Gastrocnemius medialis (tissue), 4 donors: ENCODE results near the gene GALNT2. TPM values are rescaled to one million over a fixed set of nuclear protein-coding genes. Genes with fewer than 3 reads are reported as not detected.

Experiments
- ATAC-seq, 2 donors: fragments of 150-250 bp; one replicate each; pipeline ENCODE4 v1.9.1; 2016
- DNase-seq, 2 donors: peaks; one replicate each; pipeline ENCODE4 v3.0.0-alpha.2; 2019
- H3K27ac ChIP-seq, 4 donors: fragments of 200-600 bp; sonication (generic); 1 replicate in 1 of 4; 2 replicates in 3 of 4; pipeline ENCODE4 v1.5.1; 2016 to 2018; ENCODE audit warnings: mild to moderate bottlenecking in 2 of 4, moderate library complexity in 1 of 4
- H3K27me3 ChIP-seq, 3 donors: fragments of 200-600 bp; sonication (generic) in 2 of 3; 1 replicate in 1 of 3; 2 replicates in 2 of 3; pipeline versions ENCODE4 v1.5.1 to v1.6.0; 2016 to 2019; ENCODE audit warnings: mild to moderate bottlenecking in 1 of 3, moderate library complexity in 1 of 3
- H3K36me3 ChIP-seq, 2 donors: fragments of 200-600 bp; sonication (generic) in 1 of 2; one replicate each; pipeline ENCODE4 v1.5.1; 2017 to 2018
- H3K4me1 ChIP-seq, 2 donors: fragments of 200-600 bp; sonication (generic) in 1 of 2; one replicate each; pipeline ENCODE4 v1.5.1; 2016 to 2017; ENCODE audit warnings: mild to moderate bottlenecking in 2 of 2
- H3K4me3 ChIP-seq, 4 donors: fragments of 200-600 bp; sonication (generic) in 3 of 4; 1 replicate in 1 of 4; 2 replicates in 3 of 4; pipeline ENCODE4 v1.5.1; 2016 to 2019; ENCODE audit warnings: mild to moderate bottlenecking in 2 of 4
- H3K9me3 ChIP-seq, 3 donors: fragments of 200-600 bp; sonication (generic) in 2 of 3; 1 replicate in 1 of 3; 2 replicates in 2 of 3; pipeline ENCODE4 v1.5.1; 2016 to 2019
- CTCF ChIP-seq, 5 experiments: fragments of 450-650 bp in 3 of 5; fragments of 200-600 bp in 2 of 5; sonication (generic) in 2 of 5; IDR thresholded peaks in 4 of 5; conservative IDR thresholded peaks in 1 of 5; 1 replicate in 4 of 5; 2 replicates in 1 of 5; pipeline ENCODE4 v1.5.1; 2016 to 2019; ENCODE audit warnings: antibody characterized with exemption in 5 of 5, mild to moderate bottlenecking in 3 of 5, moderate library complexity in 3 of 5
- POLR2A ChIP-seq, 2 donors: fragments of 450-650 bp; IDR thresholded peaks; one replicate each; pipeline ENCODE4 v1.6.1; 2017; ENCODE audit warnings: antibody characterized with exemption in 2 of 2, mild to moderate bottlenecking in 2 of 2, moderate library complexity in 2 of 2
- in situ Hi-C, 4 donors: fragments of 200-750 bp; cut with MboI; loops; one replicate each; pipeline versions ENCODE4 v1.15.0 to v1.8.0; 2017; ENCODE audit warnings: low sequenced_read_pairs in 4 of 4
- intact Hi-C: fragments of 100-400 bp; cut with DNase I; formaldehyde crosslinking; loops from one replicate; pipeline ENCODE4 v1.15.1; 2023; ENCODE audit warnings: low total_unique reads
- total RNA-seq, 4 donors: library from RNA; depleted of rRNA; stranded (reverse); fragments of >200 nt; gene quantifications; one replicate each; pipeline versions ENCODE4 v1.1.0 to v1.2.3, GENCODE V29; 2016

The GALNT2 gene
- total RNA-seq, 4 donors from 2014 or later: 73.7 to 106 (median 78.3) TPM

GRCh38 chr1:230148768-230149469, 81.9 kb downstream of the GALNT2 start:
- Histone ChIP-seq H3K9me3 (no peaks in the 10 kb centered on the region), H3K4me3 (no peak overlapping the region), H3K36me3 (no peaks in the 10 kb centered on the region), H3K27ac (peak overlapping the region in 1 of 4 donors; percentile 55), H3K27me3 (no peaks in the 10 kb centered on the region), H3K4me1 (peaks cover 66 to 68% of the 10 kb centered on the region in 2 donors)
- ATAC-seq (no peak), DNase-seq (no peak)
- intact Hi-C loops: no loop called here
- in situ Hi-C loops: no loop called here
- TF ChIP-seq POLR2A (IDR thresholded peaks at IDR 0.05) (no peak), CTCF (IDR thresholded peaks at IDR 0.05 in 4 of 5, conservative IDR thresholded peaks at IDR 0.05 in 1 of 5) (no peak)

- TF ChIP-seq POLR2A (IDR thresholded peaks at IDR 0.05): no peak
- no peak for TF ChIP-seq CTCF (IDR thresholded peaks at IDR 0.05 in 4 of 5, conservative IDR thresholded peaks at IDR 0.05 in 1 of 5)
- peak overlapping the region in 1 of 4 donors; percentile 4 for H3K27ac ChIP-seq
- ATAC-seq: no peak
- H3K27me3 ChIP-seq: no peaks in the 10 kb centered on the region
- H3K36me3 ChIP-seq: no peaks in the 10 kb centered on the region
- peaks cover 68 to 74% of the 10 kb centered on the region in 2 donors for H3K4me1 ChIP-seq
- DNase-seq: no peak
- H3K4me3 ChIP-seq: no peak overlapping the region
- in situ Hi-C loops (no loop called here), intact Hi-C loops (no loop called here)
- H3K9me3 ChIP-seq: no peaks in the 10 kb centered on the region
Measured at GRCh38 chr1:230149751-230150584, 82.9 kb downstream of the GALNT2 start.

GRCh38 chr1:230150615-230151014, 83.6 kb downstream of the GALNT2 start:
- in situ Hi-C loops (no loop called here), intact Hi-C loops (no loop called here)
- no peaks in the 10 kb centered on the region for H3K9me3 ChIP-seq
- no peak overlapping the region for H3K4me3 ChIP-seq
- ATAC-seq (no peak), DNase-seq (no peak)
- H3K27me3 ChIP-seq: no peaks in the 10 kb centered on the region
- TF ChIP-seq POLR2A (IDR thresholded peaks at IDR 0.05) (no peak), CTCF (IDR thresholded peaks at IDR 0.05 in 4 of 5, conservative IDR thresholded peaks at IDR 0.05 in 1 of 5) (no peak)
- H3K4me1 ChIP-seq: peaks cover 68 to 74% of the 10 kb centered on the region in 2 donors
- H3K27ac ChIP-seq: no peak overlapping the region
- no peaks in the 10 kb centered on the region for H3K36me3 ChIP-seq

GRCh38 chr1:230151924-230152468, 85.0 kb downstream of the GALNT2 start:
- ATAC-seq (no peak), DNase-seq (no peak)
- H3K27ac ChIP-seq: no peak overlapping the region
- peaks cover 68 to 75% of the 10 kb centered on the region in 2 donors for H3K4me1 ChIP-seq
- in situ Hi-C loops: no loop called here
- H3K4me3 ChIP-seq: no peak overlapping the region
- TF ChIP-seq POLR2A (IDR thresholded peaks at IDR 0.05) (no peak), CTCF (IDR thresholded peaks at IDR 0.05 in 4 of 5, conservative IDR thresholded peaks at IDR 0.05 in 1 of 5) (no peak)
- no peaks in the 10 kb centered on the region for H3K9me3 ChIP-seq
- no peaks in the 10 kb centered on the region for H3K27me3 ChIP-seq
- H3K36me3 ChIP-seq: no peaks in the 10 kb centered on the region
- intact Hi-C loops: no loop called here
